Measurements from ENCODE around the gene IL36B. TPM values are rescaled to one million over a fixed set of nuclear protein-coding genes. Genes with fewer than 3 reads are reported as not detected.

Gene IL36B
- total RNA-seq, 4 donors from 2014 or later: not detected

GRCh38 chr2:113053666-113054065 lies 999 bp upstream of the IL36B start:
- Histone ChIP-seq H3K36me3 (no peaks in the 10 kb centered on the region), H3K4me3 (no peak overlapping the region), H3K27me3 (no peaks in the 10 kb centered on the region), H3K9me3 (peaks cover 0 to 24% (median 0%) of the 10 kb centered on the region in 4 donors), H3K27ac (no peak overlapping the region), H3K4me1 (no peaks in the 10 kb centered on the region)
- no peak for DNase-seq (ENCODE audit: low spot score in 2 of 2)
- TF ChIP-seq CTCF (IDR thresholded peaks at IDR 0.05) (no peak), POLR2A (IDR thresholded peaks at IDR 0.05) (no peak), EP300 (IDR thresholded peaks at IDR 0.05) (no peak)
- 70 to 83% methylated on average over 3 of the region's 3 CpGs for WGBS, 2 donors

DNA sequence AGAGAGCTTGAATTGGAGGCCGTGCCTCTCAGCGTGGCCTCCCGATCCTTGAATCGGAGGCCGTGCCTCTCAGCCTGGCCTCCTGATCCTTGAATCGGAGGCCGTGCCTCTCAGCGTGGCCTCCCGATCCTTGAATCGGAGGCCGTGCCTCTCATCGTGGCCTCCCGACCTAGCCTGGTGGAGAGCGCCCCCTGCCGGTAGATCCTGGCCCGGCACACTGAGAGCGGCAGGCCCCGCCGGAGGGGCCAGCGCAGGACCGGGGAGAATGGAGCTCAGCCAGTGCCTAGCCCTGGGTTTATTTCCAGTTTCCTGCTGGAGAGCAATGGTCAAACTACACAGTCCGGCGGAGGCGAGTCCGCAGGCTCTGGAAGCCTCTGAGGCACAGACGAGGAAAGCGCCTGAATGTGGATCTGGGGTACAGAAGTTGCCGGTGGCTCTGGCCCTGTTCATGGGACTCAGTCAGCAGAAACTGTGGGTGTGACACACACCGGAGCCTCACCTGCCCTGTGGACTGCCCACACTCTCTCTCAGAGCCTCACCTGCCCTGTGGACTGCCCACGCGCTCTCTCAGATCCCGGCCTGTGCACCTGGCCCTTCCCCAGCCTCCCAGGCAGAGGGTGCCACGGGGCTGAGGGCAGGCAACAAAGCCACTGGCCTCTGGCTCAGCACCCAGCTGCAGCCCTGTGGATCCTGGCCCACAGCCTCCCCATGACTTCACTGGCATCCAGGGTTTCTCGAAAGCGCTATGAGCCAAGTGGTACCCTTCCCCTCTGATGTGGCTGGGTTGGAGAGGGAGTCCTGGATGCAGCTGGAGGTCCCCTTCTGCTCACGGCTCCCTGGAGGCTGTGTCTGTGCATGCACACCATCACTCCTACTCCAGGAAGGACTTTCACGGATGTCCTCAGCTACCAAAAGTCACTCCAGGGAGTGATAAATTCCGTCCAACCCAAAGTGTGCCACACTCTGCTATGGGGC lies 1.5 kb downstream of the IL36B start:
- Histone ChIP-seq H3K27ac (no peak overlapping the region), H3K4me1 (no peaks in the 10 kb centered on the region), H3K36me3 (no peaks in the 10 kb centered on the region), H3K9me3 (peaks cover 0 to 24% (median 0%) of the 10 kb centered on the region in 4 donors), H3K27me3 (no peaks in the 10 kb centered on the region), H3K4me3 (no peak overlapping the region)
- DNase-seq (ENCODE audit: low spot score in 2 of 2): no peak
- TF ChIP-seq CTCF (IDR thresholded peaks at IDR 0.05) (no peak), POLR2A (IDR thresholded peaks at IDR 0.05) (no peak), EP300 (IDR thresholded peaks at IDR 0.05) (no peak)
- WGBS, 2 donors: 92 to 94% methylated on average over 35 to 38 of the region's 38 CpGs

DNA sequence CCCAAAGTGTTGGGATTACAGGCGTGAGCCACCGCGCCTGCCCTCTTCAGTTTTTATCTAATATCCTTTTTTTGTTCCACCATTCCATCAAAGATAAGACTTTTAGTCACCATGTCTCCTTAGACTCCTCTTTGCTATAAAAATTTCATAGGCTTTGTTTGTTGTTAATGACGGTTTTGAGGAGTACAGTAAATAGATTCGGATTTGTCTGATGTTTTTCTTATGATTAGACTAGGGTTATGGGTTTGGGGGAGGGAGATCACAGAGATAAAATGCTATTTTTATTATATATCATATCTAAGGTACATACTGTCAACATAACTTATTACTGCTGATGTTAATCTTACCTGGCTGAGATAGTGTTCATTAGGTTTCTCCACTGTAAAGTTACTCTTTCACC lies 6.2 kb downstream of the IL36B start:
- WGBS, 2 donors: 91 to 93% methylated on average over 5 of the region's 5 CpGs
- Histone ChIP-seq H3K27ac (no peak overlapping the region), H3K9me3 (peaks cover 0 to 8% (median 0%) of the 10 kb centered on the region in 4 donors), H3K4me3 (no peak overlapping the region), H3K4me1 (no peaks in the 10 kb centered on the region), H3K27me3 (no peaks in the 10 kb centered on the region), H3K36me3 (no peaks in the 10 kb centered on the region)
- TF ChIP-seq POLR2A (IDR thresholded peaks at IDR 0.05) (no peak), EP300 (IDR thresholded peaks at IDR 0.05) (no peak), CTCF (IDR thresholded peaks at IDR 0.05) (no peak)
- no peak for DNase-seq (ENCODE audit: low spot score in 2 of 2)

DNA sequence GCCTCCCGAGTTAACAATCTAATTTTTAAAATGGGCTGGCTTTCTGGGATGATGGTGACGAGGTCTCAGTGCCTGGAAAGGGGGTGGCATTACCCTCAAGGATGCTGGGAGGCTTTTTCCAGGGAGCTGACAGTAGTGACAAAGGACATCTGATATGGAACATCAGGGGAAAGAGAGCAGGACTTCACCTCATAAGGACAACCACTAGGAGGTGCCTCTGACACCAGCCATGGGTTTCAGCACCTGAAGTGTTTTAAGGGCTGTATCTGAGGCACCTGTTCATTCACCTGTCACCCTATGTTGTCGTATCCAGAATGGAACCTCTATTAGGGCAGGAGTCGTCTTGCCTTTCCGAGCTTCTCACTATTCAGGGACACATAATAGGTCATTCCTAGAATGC lies 10.8 kb downstream of the IL36B start:
- no peak for DNase-seq (ENCODE audit: low spot score in 2 of 2)
- WGBS, 2 donors: 61 to 67% methylated on average over 5 of the region's 5 CpGs

More for the DNA sequence above, 10.8 kb downstream of the IL36B start:
- H3K27me3 ChIP-seq: no peaks in the 10 kb centered on the region
- H3K9me3 ChIP-seq: no peaks in the 10 kb centered on the region
- H3K4me1 ChIP-seq: no peaks in the 10 kb centered on the region
- TF ChIP-seq POLR2A (IDR thresholded peaks at IDR 0.05) (no peak), CTCF (IDR thresholded peaks at IDR 0.05) (no peak), EP300 (IDR thresholded peaks at IDR 0.05) (no peak)
- H3K4me3 ChIP-seq: no peak overlapping the region
- H3K27ac ChIP-seq: no peak overlapping the region
- no peaks in the 10 kb centered on the region for H3K36me3 ChIP-seq
